CD4-positive, alpha-beta T cell treated with Interleukin-6 for 4 hours (primary cell): ENCODE measurements around the gene CRY2.
"Not testable (repeated sequence)": the region's sequence is repeated elsewhere in the genome, so short reads cannot be mapped to it uniquely, and the experiment has no call there.

ENCODE experiments used
- DNase-seq: peaks from one replicate; pipeline ENCODE4 v3.0.0-alpha.2; 2020; ENCODE audit warnings: mixed read lengths

The CRY2 gene

DNA sequence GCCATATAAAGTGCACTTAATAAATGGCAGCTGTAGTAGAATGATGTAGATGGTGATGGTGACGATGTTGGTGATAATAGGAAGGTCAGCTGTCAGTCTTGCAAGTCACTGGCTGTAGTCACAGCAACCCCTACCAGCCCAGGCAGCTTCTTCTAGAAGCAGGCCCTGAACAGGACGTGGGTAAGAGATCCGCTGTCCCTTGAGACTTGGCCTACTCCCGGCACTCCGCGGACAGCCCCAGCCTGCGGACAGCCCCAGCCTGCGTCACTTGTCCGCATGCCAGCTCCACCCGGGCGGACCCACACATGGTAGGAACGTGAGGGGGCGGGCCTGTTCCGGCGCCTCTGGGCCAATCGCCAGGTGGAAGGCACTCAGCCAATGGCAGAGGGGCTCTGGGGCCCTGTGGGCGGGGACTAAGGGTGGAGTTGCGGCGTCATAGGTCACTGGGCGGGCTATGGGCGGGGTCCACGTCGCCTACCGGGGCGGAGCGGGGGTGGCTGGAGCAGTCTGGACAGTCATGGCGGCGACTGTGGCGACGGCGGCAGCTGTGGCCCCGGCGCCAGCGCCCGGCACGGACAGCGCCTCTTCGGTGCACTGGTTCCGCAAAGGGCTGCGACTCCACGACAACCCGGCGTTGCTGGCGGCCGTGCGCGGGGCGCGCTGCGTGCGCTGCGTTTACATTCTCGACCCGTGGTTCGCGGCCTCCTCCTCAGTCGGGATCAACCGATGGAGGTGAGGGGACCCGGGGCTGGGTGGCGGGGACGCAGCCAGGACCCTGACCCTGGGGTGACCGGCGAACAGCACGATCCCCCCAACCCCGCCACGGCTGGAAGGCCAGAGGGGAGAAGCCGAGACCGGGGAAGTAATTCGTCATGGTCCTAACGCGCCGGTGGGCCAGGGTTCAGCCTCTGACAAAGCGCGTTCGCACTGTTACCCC is at the start of gene CRY2:
TSS of gene CRY2 (plus strand) at position 502 of the 937 bp plus-strand sequence. CDS start at position 518, 16 bp downstream.
- peak; percentile 99 for DNase-seq

DNA sequence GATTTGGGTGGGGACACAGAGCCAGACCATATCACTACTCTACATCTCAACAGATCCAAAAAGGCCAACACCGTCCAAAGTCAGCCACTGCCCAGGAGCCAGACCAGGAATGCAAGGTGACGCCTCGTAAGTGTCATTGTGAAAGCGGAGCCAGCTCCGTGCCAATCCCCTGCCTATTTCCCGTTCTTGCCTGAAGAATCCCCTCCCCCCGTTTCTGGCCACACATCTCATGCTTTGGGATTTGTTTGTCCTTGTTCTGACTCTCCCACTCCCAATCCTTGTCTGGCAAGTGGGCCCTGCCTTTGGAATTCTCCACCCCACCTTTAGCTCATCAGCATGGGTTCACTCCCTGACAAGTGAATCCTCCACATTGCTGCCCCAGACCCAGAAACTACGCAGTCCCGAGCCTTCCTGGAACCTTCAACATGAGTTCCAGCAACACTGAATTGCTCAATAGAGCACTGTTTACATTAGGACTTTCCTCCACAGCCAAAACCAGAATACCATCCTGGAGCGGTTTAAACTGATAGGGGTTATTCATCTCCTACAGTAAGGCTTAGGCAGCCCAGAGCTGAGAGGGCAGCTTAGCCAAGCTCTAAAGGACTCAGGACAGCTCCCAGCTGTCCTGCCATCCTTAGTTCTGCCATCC is 48.4 kb upstream of the CRY2 start:
- no peak for DNase-seq

- no peak for DNase-seq
Measured at GRCh38 chr11:45799562-45799961, 47.7 kb upstream of the CRY2 start.

GRCh38 chr11:45800261-45800660 is 47.0 kb upstream of the CRY2 start:
- DNase-seq = no peak

GRCh38 chr11:45801723-45802315 is 45.5 kb upstream of the CRY2 start:
- no peak for DNase-seq

DNA sequence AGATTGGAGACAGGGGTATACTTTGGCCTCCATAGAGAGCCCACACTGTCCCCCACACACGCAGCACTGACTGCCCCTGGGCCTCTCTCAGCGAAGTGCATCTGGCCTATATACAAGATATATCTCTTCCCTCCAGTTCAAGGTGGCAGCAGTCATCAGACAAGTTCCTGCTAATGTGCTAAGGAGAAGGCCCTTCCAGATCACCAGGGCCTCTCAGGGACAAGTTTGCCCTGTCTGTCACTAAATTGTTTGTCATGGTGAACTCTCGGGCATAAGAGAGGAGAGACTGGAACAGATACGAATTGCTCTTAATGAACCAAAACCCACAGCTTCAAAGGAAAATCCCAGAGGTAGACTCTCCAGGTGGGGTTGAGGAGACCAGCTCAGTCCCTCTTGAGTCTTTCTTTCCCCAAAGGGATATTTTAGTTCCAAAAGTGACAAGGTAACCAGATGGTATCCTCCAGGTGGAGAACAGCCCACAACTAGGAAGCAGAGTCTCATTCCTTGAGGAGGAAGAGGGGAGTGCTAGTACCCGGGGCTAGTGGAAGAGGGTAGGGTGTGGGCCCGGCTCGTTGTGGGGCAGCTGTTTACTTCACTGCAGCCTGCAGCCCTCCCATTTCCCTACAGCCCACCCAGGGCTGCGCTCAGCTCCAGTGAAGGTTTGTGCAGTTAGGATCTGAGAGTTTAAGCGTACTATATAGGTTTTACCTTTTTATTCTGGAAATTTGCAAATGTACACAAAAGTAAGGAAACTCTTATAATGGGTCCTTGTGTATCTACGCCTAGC is 44.6 kb upstream of the CRY2 start:
- DNase-seq = no peak

GRCh38 chr11:45803971-45804760 is 43.1 kb upstream of the CRY2 start:
- DNase-seq = peak; percentile 78

DNA sequence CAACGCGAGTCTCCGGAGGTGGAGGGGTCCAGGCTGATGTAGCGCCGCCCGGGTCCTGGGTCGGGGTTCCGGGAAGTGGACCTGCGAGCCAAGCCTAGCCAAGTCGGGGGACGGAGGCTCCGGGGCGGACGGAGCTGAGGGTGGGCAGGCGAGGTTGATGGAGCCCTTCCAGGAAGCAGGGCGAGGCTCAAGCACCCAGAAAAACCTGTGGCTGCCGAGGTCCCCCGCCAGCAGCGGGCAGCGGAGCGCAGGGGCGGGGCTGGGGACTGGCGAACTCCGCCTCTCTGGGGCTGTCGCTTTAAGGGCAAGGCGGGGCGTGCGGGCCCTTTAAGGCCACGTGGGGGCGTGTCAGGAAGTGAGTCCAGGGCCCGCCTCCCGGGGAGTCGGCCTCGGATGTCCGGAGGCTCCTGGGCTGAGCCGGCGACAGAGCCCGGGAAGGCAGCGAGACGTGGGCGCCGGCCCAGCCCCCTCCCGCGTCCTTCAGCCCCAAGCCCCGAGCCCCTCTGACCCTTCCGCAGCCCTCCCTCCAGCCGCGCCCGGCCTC is 42.4 kb upstream of the CRY2 start, which contains the start of gene SLC35C1:
TSS of gene SLC35C1 (plus strand) at position 389 of the 544 bp plus-strand sequence. CDS start 653 bp downstream, outside the sequence.
- DNase-seq = peak; percentile 98

GRCh38 chr11:45805305-45806071 is 41.8 kb upstream of the CRY2 start:
- no peak for DNase-seq

- DNase-seq = no peak
Measured at GRCh38 chr11:45806072-45806933, 41.0 kb upstream of the CRY2 start.

DNA sequence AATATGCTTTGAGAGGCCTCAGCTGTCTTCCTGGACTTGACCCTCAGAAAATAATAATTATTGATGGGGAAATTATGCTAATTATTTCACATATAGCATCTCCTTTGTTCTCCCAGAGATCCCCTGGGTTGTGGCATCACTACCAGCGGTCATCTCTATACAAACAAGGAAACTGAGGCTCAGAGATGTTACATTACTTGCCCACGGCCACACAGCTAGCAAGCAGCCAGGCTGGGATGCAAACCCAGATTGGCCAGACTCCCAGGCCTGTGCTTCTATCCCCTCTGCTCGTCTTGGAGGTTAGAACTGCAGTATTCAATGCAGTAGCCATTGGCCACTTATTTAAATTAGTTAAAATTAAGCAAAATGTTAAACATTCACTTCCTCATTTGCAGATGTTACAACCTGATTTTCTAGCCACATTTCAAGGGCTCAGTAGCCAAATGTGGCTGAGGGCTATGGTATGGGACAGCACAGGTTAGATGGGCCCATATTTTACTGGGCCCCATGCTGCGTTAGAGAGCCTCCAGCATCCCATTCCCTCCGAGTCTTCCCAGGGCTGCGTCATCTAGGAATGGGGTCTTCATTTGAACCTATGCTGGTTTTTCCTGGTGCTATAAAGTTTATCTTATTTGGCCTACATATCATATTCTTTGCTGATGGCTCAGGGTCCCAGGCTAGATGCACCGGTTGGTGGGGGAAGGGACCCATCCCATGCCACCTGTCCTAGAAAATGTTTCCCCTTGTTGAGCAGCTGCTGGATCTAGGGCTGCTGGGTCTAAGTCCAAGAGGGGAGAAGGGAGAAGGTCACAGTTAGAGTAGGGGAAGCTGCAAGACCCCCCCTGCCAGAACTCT is 40.1 kb upstream of the CRY2 start:
- no peak for DNase-seq

GRCh38 chr11:45807792-45808238 is 39.5 kb upstream of the CRY2 start:
- DNase-seq = no peak

DNA sequence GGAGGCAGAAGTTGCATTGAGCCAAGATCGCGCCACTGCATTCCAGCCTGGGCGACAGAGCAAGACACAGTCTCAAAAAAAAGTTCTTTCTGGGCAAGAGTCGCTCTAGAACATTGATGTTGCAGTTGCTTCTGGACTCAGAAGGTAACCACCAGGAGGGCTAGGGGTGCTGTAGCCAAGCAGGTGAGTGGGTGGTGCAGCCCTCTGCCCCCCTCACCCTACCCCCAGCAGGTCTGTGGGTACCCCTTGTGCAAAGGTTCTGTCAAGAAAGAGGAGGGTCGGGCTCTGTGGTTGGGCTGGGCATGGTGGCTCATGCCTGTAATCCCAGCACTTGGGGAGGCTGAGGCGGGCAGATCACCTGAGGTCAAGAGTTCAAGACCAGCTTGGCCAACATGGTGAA is 38.8 kb upstream of the CRY2 start:
- DNase-seq = not testable (repeated sequence)

- no peak for DNase-seq
Measured at GRCh38 chr11:45809456-45810395, 37.5 kb upstream of the CRY2 start.

DNA sequence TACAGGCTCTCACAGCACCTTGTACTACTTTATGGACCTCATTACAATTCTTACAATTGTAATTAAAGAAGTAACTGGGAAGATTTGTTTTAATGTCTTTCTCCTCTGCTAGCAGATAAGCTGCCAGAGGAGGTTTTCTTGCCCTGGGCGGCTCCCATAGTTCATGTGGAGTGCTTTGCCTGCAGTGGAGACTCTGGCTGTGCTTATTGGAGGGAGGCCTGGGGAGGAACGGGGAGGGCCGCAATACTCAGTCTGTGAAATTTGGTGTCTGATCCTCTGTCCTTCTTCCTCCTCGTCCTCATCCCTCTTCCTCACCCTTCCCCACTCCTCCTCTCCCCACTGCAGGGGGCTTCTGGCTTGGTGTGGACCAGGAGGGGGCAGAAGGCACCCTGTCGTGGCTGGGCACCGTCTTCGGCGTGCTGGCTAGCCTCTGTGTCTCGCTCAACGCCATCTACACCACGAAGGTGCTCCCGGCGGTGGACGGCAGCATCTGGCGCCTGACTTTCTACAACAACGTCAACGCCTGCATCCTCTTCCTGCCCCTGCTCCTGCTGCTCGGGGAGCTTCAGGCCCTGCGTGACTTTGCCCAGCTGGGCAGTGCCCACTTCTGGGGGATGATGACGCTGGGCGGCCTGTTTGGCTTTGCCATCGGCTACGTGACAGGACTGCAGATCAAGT is 36.7 kb upstream of the CRY2 start:
- DNase-seq = no peak

DNA sequence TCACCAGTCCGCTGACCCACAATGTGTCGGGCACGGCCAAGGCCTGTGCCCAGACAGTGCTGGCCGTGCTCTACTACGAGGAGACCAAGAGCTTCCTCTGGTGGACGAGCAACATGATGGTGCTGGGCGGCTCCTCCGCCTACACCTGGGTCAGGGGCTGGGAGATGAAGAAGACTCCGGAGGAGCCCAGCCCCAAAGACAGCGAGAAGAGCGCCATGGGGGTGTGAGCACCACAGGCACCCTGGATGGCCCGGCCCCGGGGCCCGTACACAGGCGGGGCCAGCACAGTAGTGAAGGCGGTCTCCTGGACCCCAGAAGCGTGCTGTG is 36.2 kb upstream of the CRY2 start:
- no peak for DNase-seq
